ENCODE data around the gene CTSH. TPM values are rescaled to one million over a fixed set of nuclear protein-coding genes. Genes with fewer than 3 reads are reported as not detected.
"Not testable (repeated sequence)": the region's sequence is repeated elsewhere in the genome, so short reads cannot be mapped to it uniquely, and the experiment has no call there.

CTSH gene
- polyA plus RNA-seq, 3 donors from 2014 or later: 9.3 to 37.8 (median 23.0) TPM

DNA sequence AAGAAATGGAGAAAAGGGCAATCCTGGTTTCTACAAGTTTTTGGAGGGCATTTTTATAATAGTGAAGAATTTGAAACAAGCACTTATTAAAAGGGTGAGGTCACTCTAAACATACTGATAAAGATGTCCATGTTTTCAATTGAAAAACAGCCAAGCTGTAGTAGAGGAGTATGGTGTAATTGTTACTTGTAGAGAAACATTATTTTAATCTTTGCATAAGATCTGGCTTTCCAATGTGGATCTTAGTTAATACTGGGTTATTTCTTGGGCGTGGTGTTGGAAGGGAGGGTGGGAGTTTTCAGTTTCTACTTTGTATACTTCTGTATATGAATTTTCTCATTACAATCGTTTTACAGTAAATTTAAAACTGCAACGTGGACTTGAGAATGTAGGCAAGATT is 49.4 kb downstream of the CTSH start:
- H3K27ac Mint-ChIP-seq: no peak overlapping the region

GRCh38 chr15:78893538-78893937 is 51.3 kb downstream of the CTSH start:
- no peaks in the 10 kb centered on the region for H3K9me3 Mint-ChIP-seq
- H3K36me3 Mint-ChIP-seq: peaks cover 20 to 43% (median 33%) of the 10 kb centered on the region in 3 donors
- H3K27me3 Mint-ChIP-seq (ENCODE audit: low read depth in 3 of 3): peaks cover 0 to 4% (median under 1%) of the 10 kb centered on the region in 3 donors
- H3K27ac Mint-ChIP-seq: no peak overlapping the region
- H3K4me1 Mint-ChIP-seq: peaks cover 6 to 16% of the 10 kb centered on the region in 2 donors
- no peak overlapping the region for H3K4me3 Mint-ChIP-seq
- no peak for DNase-seq

More for the DNA sequence above, 49.4 kb downstream of the CTSH start:
- Mint-ChIP-seq H3K9me3 (no peaks in the 10 kb centered on the region), H3K4me1 (peaks cover 8 to 27% of the 10 kb centered on the region in 2 donors), H3K4me3 (no peak overlapping the region), H3K36me3 (peaks cover 20 to 52% (median 43%) of the 10 kb centered on the region in 3 donors), H3K27me3 (ENCODE audit: low read depth in 3 of 3) (peaks cover 4 to 5% (median 5%) of the 10 kb centered on the region in 3 donors)
- no peak for DNase-seq

GRCh38 chr15:78889000-78889399 is 55.8 kb downstream of the CTSH start:
- Mint-ChIP-seq H3K9me3 (no peaks in the 10 kb centered on the region), H3K4me1 (peaks cover 23 to 43% of the 10 kb centered on the region in 2 donors)

DNA sequence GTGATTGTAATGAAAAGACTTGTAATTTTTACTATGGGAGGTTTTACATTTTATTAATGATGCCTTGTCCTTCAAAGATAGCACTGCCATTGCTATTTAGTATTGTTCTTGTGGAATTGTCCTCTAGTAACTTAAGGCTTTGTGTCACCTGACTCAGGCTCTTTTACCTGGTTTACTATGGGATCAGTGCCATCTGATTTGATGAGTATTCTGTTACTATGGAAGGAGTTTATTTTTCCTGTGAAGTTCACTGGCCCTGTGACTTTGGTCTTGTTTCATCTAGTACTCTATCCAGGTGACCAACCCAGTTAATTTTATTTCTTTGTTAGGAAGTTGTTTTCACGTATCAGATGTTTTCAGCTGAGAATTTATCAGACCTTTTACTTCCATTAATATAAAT is 63.2 kb downstream of the CTSH start:
- Mint-ChIP-seq H3K27ac (peak overlapping the region in 1 of 6 donors; percentile 23), H3K27me3 (ENCODE audit: low read depth in 3 of 3) (peaks cover 0 to 3% (median 0%) of the 10 kb centered on the region in 3 donors), H3K36me3 (peaks cover 11 to 25% (median 12%) of the 10 kb centered on the region in 3 donors), H3K9me3 (no peaks in the 10 kb centered on the region), H3K4me3 (peak overlapping the region in 1 of 5 donors; percentile 59), H3K4me1 (peaks cover 74 to 92% of the 10 kb centered on the region in 2 donors)
- DNase-seq: no peak

More at GRCh38 chr15:78889000-78889399, 55.8 kb downstream of the CTSH start:
- Mint-ChIP-seq H3K27ac (no peak overlapping the region), H3K36me3 (peaks cover 18 to 51% (median 29%) of the 10 kb centered on the region in 3 donors), H3K27me3 (ENCODE audit: low read depth in 3 of 3) (peaks cover 0 to 6% (median 0%) of the 10 kb centered on the region in 3 donors), H3K4me3 (no peak overlapping the region)
- DNase-seq: no peak

GRCh38 chr15:78880813-78881212 is 64.0 kb downstream of the CTSH start:
- no peak for DNase-seq
- H3K4me3 Mint-ChIP-seq: peak overlapping the region in 1 of 5 donors; percentile 41

DNA sequence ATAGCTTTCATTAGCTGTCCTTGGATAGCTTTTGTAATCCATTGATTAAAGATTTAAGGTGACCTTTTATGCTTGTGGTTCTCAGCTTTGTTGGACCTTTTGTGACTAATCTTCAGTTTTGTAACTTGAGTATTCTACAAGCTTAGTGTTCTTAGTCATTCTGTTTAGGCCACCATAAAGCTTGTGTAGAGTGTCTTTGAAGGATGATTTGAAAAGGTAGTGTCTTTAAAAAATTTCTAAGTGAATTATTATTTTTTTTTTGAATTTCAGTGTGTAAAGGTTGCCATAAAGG is 64.7 kb downstream of the CTSH start:
- Mint-ChIP-seq H3K36me3 (peaks cover 4 to 14% (median 7%) of the 10 kb centered on the region in 3 donors), H3K27me3 (ENCODE audit: low read depth in 3 of 3) (peaks cover 0 to 5% (median 0%) of the 10 kb centered on the region in 3 donors), H3K27ac (no peak overlapping the region), H3K9me3 (no peaks in the 10 kb centered on the region), H3K4me1 (peaks cover 79 to 93% of the 10 kb centered on the region in 2 donors), H3K4me3 (peak overlapping the region in 1 of 5 donors; percentile 64)
- DNase-seq: no peak

More at GRCh38 chr15:78880813-78881212, 64.0 kb downstream of the CTSH start:
- peaks cover 77 to 93% of the 10 kb centered on the region in 2 donors for H3K4me1 Mint-ChIP-seq
- peak overlapping the region in 2 of 6 donors; percentile 43 to 49 for H3K27ac Mint-ChIP-seq
- peaks cover 0 to 5% (median 0%) of the 10 kb centered on the region in 3 donors for H3K27me3 Mint-ChIP-seq (ENCODE audit: low read depth in 3 of 3)
- peaks cover 4 to 17% (median 7%) of the 10 kb centered on the region in 3 donors for H3K36me3 Mint-ChIP-seq
- no peaks in the 10 kb centered on the region for H3K9me3 Mint-ChIP-seq

DNA sequence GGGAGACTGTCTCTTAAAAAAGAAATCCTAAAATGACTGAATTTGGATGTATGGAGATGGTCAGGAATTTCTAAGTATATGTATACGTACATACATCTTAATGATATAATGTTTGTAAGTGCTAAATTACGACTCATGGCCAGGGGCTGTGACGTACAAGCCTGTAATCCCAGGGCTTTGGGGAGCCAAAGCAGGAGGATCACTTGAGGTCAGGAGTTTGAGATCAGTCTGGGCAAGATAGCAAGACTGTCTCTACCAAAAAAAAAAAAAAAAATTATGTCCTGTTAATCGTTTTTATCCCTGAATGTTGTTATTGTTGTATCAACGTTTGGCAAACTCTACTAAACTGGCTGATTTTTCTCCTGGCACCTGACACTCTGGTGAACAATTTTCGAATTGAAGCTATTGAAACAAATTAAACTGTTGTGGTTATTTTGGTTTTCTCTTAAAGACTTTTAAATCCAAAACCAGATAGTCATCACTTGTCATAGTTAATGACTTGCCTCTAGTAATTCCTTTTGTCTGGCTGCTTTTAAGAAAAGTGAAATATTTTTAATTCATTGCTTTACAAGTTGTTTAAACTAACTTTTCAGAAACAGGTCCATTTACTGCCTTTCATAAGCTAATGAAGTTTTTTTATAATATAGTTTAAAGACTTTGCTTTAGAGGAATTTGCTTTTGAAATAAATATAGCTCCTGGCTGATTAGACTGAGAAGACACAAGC is 65.2 kb downstream of the CTSH start:
- H3K27ac Mint-ChIP-seq: peak overlapping the region in 4 of 6 donors; percentile 26 to 80 (median 53)
- peaks cover 0 to 5% (median 0%) of the 10 kb centered on the region in 3 donors for H3K27me3 Mint-ChIP-seq (ENCODE audit: low read depth in 3 of 3)
- peak overlapping the region in 4 of 5 donors; percentile 10 to 66 (median 44) for H3K4me3 Mint-ChIP-seq
- peaks cover 79 to 93% of the 10 kb centered on the region in 2 donors for H3K4me1 Mint-ChIP-seq
- no peak for DNase-seq
- H3K9me3 Mint-ChIP-seq: no peaks in the 10 kb centered on the region
- peaks cover 4 to 10% (median 7%) of the 10 kb centered on the region in 3 donors for H3K36me3 Mint-ChIP-seq

GRCh38 chr15:78878356-78878755 is 66.5 kb downstream of the CTSH start:
- Mint-ChIP-seq H3K27me3 (ENCODE audit: low read depth in 3 of 3) (peaks cover 8 to 15% (median 11%) of the 10 kb centered on the region in 3 donors), H3K4me3 (peak overlapping the region; percentile 3 to 70 (median 53)), H3K9me3 (no peaks in the 10 kb centered on the region), H3K27ac (peak overlapping the region in 5 of 6 donors; percentile 2 to 82 (median 46)), H3K36me3 (peaks cover 0 to 6% (median 3%) of the 10 kb centered on the region in 3 donors), H3K4me1 (peaks cover 88 to 99% of the 10 kb centered on the region in 2 donors)
- no peak for DNase-seq

DNA sequence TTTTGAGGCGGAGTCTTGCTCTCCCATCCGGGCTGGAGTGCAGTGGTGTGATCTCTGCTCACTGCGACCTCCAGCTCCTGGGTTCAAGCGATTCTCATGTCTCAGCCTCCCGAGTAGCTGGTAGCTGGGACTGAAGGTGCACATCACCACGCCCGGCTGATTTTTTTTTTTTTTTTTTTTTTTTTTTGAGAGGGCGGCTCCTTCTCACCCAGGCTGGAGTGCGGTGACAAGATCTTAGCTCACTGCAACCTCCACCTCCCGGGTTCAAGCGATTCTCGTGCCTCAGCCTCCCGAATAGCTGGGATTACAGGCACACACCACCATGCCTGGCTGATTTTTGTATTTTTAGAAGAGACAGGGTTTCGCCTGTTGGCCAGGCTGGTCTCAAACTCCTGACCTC is 67.9 kb downstream of the CTSH start:
- DNase-seq, H3K27ac Mint-ChIP-seq, H3K9me3 Mint-ChIP-seq, H3K36me3 Mint-ChIP-seq: not testable (repeated sequence)
- peaks cover 22 to 28% (median 23%) of the 10 kb centered on the region in 3 donors for H3K27me3 Mint-ChIP-seq (ENCODE audit: low read depth in 3 of 3)
- H3K4me1 Mint-ChIP-seq: peaks cover 80 to 85% of the 10 kb centered on the region in 2 donors
- peak overlapping the region in 4 of 5 donors; percentile 25 to 76 (median 38) for H3K4me3 Mint-ChIP-seq

- H3K36me3 Mint-ChIP-seq: no peaks in the 10 kb centered on the region
- H3K27ac Mint-ChIP-seq: peak overlapping the region; percentile 98 to 100 (median 100)
- peak overlapping the region; percentile 92 to 100 (median 100) for H3K4me3 Mint-ChIP-seq
- DNase-seq: no peak
- peaks cover 0 to 1% (median 0%) of the 10 kb centered on the region in 6 donors for H3K9me3 Mint-ChIP-seq
- peaks cover 69 to 74% of the 10 kb centered on the region in 2 donors for H3K4me1 Mint-ChIP-seq
- peaks cover 23 to 31% (median 26%) of the 10 kb centered on the region in 3 donors for H3K27me3 Mint-ChIP-seq (ENCODE audit: low read depth in 3 of 3)
These were observed 69.5 kb downstream of the CTSH start for GRCh38 chr15:78875107-78875914.

- H3K4me3 Mint-ChIP-seq: peak overlapping the region; percentile 92 to 100 (median 100)
- peak overlapping the region; percentile 98 to 100 (median 100) for H3K27ac Mint-ChIP-seq
- DNase-seq: peak; percentile 23 to 50 (median 46)
- peaks cover 0 to 1% (median 0%) of the 10 kb centered on the region in 6 donors for H3K9me3 Mint-ChIP-seq
- H3K27me3 Mint-ChIP-seq (ENCODE audit: low read depth in 3 of 3): peaks cover 23 to 33% (median 26%) of the 10 kb centered on the region in 3 donors
- H3K36me3 Mint-ChIP-seq: no peaks in the 10 kb centered on the region
- H3K4me1 Mint-ChIP-seq: peaks cover 59 to 62% of the 10 kb centered on the region in 2 donors
These were observed 70.8 kb downstream of the CTSH start for GRCh38 chr15:78873793-78874765.

GRCh38 chr15:78872972-78873792 is 71.7 kb downstream of the CTSH start:
- peak overlapping the region; percentile 98 to 100 (median 100) for H3K27ac Mint-ChIP-seq
- peak; percentile 89 to 90 (median 90) for DNase-seq
- H3K4me1 Mint-ChIP-seq: peaks cover 51 to 53% of the 10 kb centered on the region in 2 donors
- H3K27me3 Mint-ChIP-seq (ENCODE audit: low read depth in 3 of 3): peaks cover 23 to 36% (median 26%) of the 10 kb centered on the region in 3 donors
- H3K36me3 Mint-ChIP-seq: no peaks in the 10 kb centered on the region
- peaks cover 0 to 1% (median 0%) of the 10 kb centered on the region in 6 donors for H3K9me3 Mint-ChIP-seq
- peak overlapping the region; percentile 92 to 100 (median 100) for H3K4me3 Mint-ChIP-seq

Data from immature natural killer cell (primary cell).